ENCODE data around the gene PRICKLE3.

Gene PRICKLE3

DNA sequence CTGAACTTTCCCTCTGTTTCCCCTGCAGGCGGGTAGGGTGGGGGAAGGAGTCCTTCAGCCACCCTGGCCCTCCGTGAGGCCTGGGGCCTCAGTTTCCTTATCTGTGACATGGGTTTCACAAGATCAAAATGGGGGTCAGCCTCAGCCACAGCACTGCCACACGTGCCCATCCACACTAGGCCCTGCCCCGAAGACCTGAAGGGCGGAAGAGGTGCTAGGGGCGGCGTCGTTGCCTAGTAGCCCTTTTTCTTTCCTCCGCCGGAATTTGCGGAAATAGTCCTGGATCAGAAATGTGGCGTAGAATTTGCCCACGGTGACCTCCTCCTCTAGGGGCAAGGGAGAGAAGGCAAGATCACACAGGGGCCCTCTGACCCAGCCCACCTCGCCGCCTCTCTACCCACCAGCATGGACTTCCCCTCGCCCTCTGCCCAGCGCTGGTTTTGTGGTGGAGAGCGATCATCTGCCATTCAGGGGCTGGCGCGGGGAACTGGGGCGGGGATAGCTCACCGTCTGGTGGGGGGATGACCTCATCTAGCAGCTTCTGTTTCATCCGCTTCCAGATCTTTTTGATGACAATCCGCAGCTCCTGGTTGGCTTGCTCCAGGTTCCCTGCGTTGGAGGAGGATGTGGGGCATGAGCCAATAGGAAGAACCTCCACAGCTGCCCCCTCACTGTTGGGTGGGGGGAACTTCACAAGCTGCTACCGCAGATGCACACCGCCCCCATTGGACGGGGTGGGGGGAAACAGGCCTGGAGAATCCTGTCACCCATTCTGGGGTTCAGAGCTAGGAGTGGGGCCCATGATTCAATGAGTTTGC, 23.5 kb upstream of the PRICKLE3 start:
- DNase-seq (ENCODE audit: extremely low read depth, low read depth) = no peak
- no peak overlapping the region for H3K4me3 ChIP-seq (replicated peaks; ENCODE audit: low read depth, low read length)
- no peak for TF ChIP-seq CTCF (IDR thresholded peaks at IDR 0.05; ENCODE audit: low read depth, low read length, missing control alignments)

DNA sequence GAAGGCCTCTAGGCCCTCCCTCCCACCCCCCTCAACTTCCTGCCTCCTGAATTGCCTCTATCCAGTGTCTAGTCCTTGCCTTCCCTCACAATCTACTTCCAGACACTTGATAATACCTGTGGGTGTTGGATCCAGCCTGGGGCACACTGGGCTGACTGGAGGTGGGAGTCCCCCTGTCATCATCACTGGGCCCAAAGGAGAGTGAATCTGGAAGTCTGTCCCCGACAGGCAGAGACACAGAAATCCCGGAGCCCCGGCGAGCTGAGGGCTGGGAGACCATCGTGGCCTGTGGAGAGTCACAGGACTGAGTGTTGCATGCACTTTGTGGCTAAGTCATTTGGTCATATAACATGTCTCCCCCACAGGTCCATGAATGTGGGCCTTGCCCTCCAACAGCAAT, 22.2 kb upstream of the PRICKLE3 start:
- TF ChIP-seq CTCF (IDR thresholded peaks at IDR 0.05; ENCODE audit: low read depth, low read length, missing control alignments) = no peak
- no peak overlapping the region for H3K4me3 ChIP-seq (replicated peaks; ENCODE audit: low read depth, low read length)
- DNase-seq (ENCODE audit: extremely low read depth, low read depth) = no peak

- no peak for TF ChIP-seq CTCF (IDR thresholded peaks at IDR 0.05; ENCODE audit: low read depth, low read length, missing control alignments)
- DNase-seq (ENCODE audit: extremely low read depth, low read depth) = no peak
- H3K4me3 ChIP-seq (replicated peaks; ENCODE audit: low read depth, low read length) = no peak overlapping the region
Observed at GRCh38 chrX:49206543-49206942, 20.4 kb upstream of the PRICKLE3 start.

GRCh38 chrX:49205443-49205842, 19.3 kb upstream of the PRICKLE3 start:
- no peak for DNase-seq (ENCODE audit: extremely low read depth, low read depth)
- TF ChIP-seq CTCF (IDR thresholded peaks at IDR 0.05; ENCODE audit: low read depth, low read length, missing control alignments) = no peak
- no peak overlapping the region for H3K4me3 ChIP-seq (replicated peaks; ENCODE audit: low read depth, low read length)

DNA sequence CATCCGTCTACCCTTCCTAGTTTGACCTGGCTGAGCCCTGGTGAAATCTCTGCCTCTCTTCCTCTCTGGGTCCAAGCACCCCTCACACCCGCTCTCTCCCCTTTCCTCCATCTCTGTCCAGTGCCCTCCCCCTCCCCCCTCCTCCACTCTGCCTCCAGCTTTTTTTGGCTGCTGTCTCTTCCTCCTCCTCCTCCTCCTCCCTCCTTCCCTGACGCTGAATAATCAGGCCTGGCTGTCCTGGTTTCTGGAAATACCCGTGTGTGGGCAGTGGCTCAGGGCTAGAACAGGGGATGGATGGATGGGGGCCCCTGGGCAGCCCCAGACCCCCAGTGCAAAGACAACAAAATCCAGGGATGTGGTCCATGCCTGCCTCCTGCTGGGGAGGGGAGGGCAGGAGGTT, 18.5 kb upstream of the PRICKLE3 start:
- no peak for TF ChIP-seq CTCF (IDR thresholded peaks at IDR 0.05; ENCODE audit: low read depth, low read length, missing control alignments)
- H3K4me3 ChIP-seq (replicated peaks; ENCODE audit: low read depth, low read length) = no peak overlapping the region
- DNase-seq (ENCODE audit: extremely low read depth, low read depth) = no peak

GRCh38 chrX:49204017-49204416, 17.8 kb upstream of the PRICKLE3 start:
- TF ChIP-seq CTCF (IDR thresholded peaks at IDR 0.05; ENCODE audit: low read depth, low read length, missing control alignments) = no peak
- DNase-seq (ENCODE audit: extremely low read depth, low read depth) = no peak
- no peak overlapping the region for H3K4me3 ChIP-seq (replicated peaks; ENCODE audit: low read depth, low read length)

DNA sequence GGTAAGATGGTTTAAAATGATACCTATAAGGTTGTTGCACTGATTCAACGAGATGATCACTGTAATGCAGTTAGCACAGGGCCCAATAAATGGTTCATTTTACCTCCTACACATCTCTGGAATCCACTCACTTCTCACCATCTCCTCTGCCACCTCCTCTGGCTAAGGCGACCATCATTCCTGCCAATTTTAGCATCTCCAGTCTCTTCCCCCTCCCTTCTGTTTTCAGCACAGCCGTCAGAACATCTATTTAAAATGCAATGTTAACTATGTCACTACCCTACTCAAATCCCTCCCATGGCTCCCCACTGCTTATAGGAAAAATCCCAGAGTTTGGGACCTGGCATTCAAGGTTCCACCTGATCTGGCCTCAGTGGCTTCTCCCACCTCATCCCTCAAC, 17.4 kb upstream of the PRICKLE3 start:
- TF ChIP-seq CTCF (IDR thresholded peaks at IDR 0.05; ENCODE audit: low read depth, low read length, missing control alignments) = no peak
- no peak for DNase-seq (ENCODE audit: extremely low read depth, low read depth)
- H3K4me3 ChIP-seq (replicated peaks; ENCODE audit: low read depth, low read length) = no peak overlapping the region

Data from HFF-Myc (cell line).